Measurements from ENCODE around the gene LGALS7B. TPM values are rescaled to one million over a fixed set of nuclear protein-coding genes. Genes with fewer than 3 reads are reported as not detected.

The LGALS7B gene
- total RNA-seq, 1 donor from 2014 or later: not detected

Other genes starting within 250 kb of the LGALS7B start
- gene MAP4K1, start 171.2 kb upstream of the LGALS7B start, total RNA-seq: 9.0 TPM
- gene EIF3K, start 170.0 kb upstream of the LGALS7B start, total RNA-seq: 322 TPM
- gene ACTN4, start 141.6 kb upstream of the LGALS7B start, total RNA-seq: 656 TPM
- 27.6 TPM for gene CAPN12, start 44.7 kb upstream of the LGALS7B start, total RNA-seq
- gene LGALS7, start 15.7 kb upstream of the LGALS7B start, total RNA-seq: not detected
- gene LGALS4, start 23.7 kb downstream of the LGALS7B start, total RNA-seq: 9.2 TPM
- 175 TPM for gene ECH1, start 42.6 kb downstream of the LGALS7B start, total RNA-seq
- gene HNRNPL, start 60.8 kb downstream of the LGALS7B start, total RNA-seq: 295 TPM
- 14.1 TPM for gene RINL, start 89.1 kb downstream of the LGALS7B start, total RNA-seq
- 31.8 TPM for gene SIRT2, start 110.4 kb downstream of the LGALS7B start, total RNA-seq
- 20.0 TPM for gene NFKBIB, start 110.8 kb downstream of the LGALS7B start, total RNA-seq
- gene CCER2, start 123.0 kb downstream of the LGALS7B start, total RNA-seq: 0.99 TPM
- 44.0 TPM for gene SARS2, start 141.6 kb downstream of the LGALS7B start, total RNA-seq
- 43.0 TPM for gene MRPS12, start 141.7 kb downstream of the LGALS7B start, total RNA-seq
- 14.9 TPM for gene FBXO17, start 186.5 kb downstream of the LGALS7B start, total RNA-seq
- gene FBXO27, start 243.3 kb downstream of the LGALS7B start, total RNA-seq: 48.0 TPM

All from ureter (tissue), 1 donor.